ENCODE results near the gene POLR3B.

DNA sequence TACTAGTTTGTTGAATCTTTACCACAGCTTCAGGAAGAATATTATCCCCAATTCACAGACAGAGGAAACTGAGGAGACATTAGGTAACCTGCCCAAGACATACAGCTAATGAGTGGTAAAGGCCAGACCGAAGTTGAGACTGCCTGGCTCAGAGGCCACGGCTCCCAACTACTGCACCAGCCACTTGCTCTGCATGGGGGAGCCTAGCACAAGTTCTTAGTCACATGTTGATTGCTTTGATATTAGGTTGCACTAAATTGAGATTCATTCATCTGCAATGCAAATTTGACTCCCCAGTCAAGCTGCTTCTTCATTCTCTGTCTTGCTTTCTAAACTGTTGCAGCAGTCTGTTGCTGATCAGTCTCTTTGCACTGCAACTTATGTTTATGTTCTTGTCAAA is 25.9 kb upstream of the POLR3B start:
- TF ChIP-seq POLR2A (IDR thresholded peaks at IDR 0.05) (no peak), CTCF (IDR thresholded peaks at IDR 0.05) (no peak), POLR2AphosphoS5 (IDR thresholded peaks at IDR 0.05) (no peak), EP300 (IDR thresholded peaks at IDR 0.05) (no peak)
